Measurements from ENCODE around the gene POU4F1.

Gene POU4F1

GRCh38 chr13:78608688-78609463 lies 5.5 kb upstream of the POU4F1 start:
- TF ChIP-seq, protein P1, sequence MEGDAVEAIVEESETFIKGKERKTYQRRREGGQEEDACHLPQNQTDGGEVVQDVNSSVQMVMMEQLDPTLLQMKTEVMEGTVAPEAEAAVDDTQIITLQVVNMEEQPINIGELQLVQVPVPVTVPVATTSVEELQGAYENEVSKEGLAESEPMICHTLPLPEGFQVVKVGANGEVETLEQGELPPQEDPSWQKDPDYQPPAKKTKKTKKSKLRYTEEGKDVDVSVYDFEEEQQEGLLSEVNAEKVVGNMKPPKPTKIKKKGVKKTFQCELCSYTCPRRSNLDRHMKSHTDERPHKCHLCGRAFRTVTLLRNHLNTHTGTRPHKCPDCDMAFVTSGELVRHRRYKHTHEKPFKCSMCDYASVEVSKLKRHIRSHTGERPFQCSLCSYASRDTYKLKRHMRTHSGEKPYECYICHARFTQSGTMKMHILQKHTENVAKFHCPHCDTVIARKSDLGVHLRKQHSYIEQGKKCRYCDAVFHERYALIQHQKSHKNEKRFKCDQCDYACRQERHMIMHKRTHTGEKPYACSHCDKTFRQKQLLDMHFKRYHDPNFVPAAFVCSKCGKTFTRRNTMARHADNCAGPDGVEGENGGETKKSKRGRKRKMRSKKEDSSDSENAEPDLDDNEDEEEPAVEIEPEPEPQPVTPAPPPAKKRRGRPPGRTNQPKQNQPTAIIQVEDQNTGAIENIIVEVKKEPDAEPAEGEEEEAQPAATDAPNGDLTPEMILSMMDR (IDR thresholded peaks at IDR 0.05; ENCODE audit: insufficient read depth, low read length, missing control alignments) = no peak
- ChIA-PET CTCF (no interaction called here), POLR2A (no interaction called here)
- peak overlapping the region; percentile 52 for H3K4me3 ChIP-seq (ENCODE audit: low read depth, low read length)
- DNase-seq (ENCODE audit: low read depth, low spot score) = no peak

- ChIA-PET CTCF (no interaction called here), POLR2A (no interaction called here)
- peak overlapping the region; percentile 52; the same call in 1 of the 2 replicates for H3K4me3 ChIP-seq (ENCODE audit: low read depth, low read length)
- TF ChIP-seq, protein P1 (IDR thresholded peaks at IDR 0.05; ENCODE audit: insufficient read depth, low read length, missing control alignments) = no peak
- no peak for DNase-seq (ENCODE audit: low read depth, low spot score)
Observed at GRCh38 chr13:78608252-78608687, 4.9 kb upstream of the POU4F1 start.

GRCh38 chr13:78607409-78608251 lies 4.3 kb upstream of the POU4F1 start:
- POLR2A ChIA-PET = no interaction called here

GRCh38 chr13:78606471-78607408 lies 3.4 kb upstream of the POU4F1 start:
- no peak for DNase-seq (ENCODE audit: low read depth, low spot score)
- ChIA-PET CTCF (no interaction called here), POLR2A (no interaction called here)
- TF ChIP-seq, protein P1 (IDR thresholded peaks at IDR 0.05; ENCODE audit: insufficient read depth, low read length, missing control alignments) = no peak
- H3K4me3 ChIP-seq (ENCODE audit: low read depth, low read length) = no peak overlapping the region

More at GRCh38 chr13:78607409-78608251, 4.3 kb upstream of the POU4F1 start:
- H3K4me3 ChIP-seq (ENCODE audit: low read depth, low read length) = no peak overlapping the region
- CTCF ChIA-PET = no interaction called here
- no peak for DNase-seq (ENCODE audit: low read depth, low spot score)
- TF ChIP-seq, protein P1 (IDR thresholded peaks at IDR 0.05; ENCODE audit: insufficient read depth, low read length, missing control alignments) = no peak

DNA sequence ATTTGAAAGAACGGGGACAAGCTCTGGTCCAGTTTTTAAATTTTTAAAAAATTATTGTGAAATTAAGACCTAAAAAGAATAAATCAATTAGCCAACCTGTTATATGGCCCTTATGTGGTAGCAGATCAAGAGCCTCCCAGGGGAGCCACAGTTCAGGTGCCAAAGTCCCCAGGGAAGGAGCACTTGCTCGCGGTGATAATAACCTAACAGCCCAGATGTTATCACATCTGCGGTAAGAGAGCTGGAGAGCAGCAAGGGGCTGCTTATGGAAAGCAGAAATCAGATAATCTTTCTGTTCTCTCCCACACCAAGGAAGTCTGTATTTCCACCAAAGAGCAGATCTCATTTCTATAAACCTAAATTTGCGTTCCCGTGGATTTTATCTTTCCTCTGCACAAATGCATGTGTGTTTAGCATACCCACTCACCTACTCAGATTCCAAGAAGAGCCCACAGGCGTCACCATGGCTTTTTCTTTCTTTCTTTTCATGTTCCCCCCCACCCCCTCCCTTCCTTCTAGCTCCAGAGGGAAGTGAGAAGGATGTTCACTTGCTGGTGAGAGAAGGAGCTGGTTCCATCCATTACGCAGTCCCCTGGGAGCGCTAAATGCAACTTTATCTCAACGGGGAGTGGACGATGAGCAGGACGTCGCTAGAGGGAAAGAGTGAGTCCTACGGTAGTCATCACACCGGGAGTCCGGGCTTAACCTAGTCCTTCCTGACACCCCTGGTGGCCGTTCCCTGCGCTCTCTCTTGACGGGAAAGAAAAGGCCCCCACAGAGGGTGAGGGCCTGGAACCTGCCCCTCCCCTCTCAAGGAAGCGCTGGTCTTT lies 1.6 kb upstream of the POU4F1 start:
- CTCF ChIA-PET = interaction anchor here (0.8 kb wide), 1 partner anchor 8 kb away, joined by 3 read pairs; no protein-coding TSS in a partner anchor
- no peak overlapping the region for H3K4me3 ChIP-seq (ENCODE audit: low read depth, low read length)
- POLR2A ChIA-PET = no interaction called here
- no peak for DNase-seq (ENCODE audit: low read depth, low spot score)
- TF ChIP-seq, protein P1 (IDR thresholded peaks at IDR 0.05; ENCODE audit: insufficient read depth, low read length, missing control alignments) = no peak
